LNCaP clone FGC (cell line): ENCODE data around the gene NOM1.

Experiments
- DNase-seq: peaks from one replicate; pipeline ENCODE4 v3.0.0-alpha.2; 2011; ENCODE audit warnings: low read depth
- H3K4me3 ChIP-seq: 2 replicates; pipeline ENCODE4 v1.5.1; 2011; ENCODE audit warnings: mild to moderate bottlenecking, low read depth, low read length, control low read depth
- TF ChIP-seq, protein P1 (sequence below): IDR thresholded peaks from 2 replicates; pipeline ENCODE4 v1.5.1; 2012; ENCODE audit warnings: mild to moderate bottlenecking; ENCODE audit not compliant: control insufficient read depth, insufficient read depth; ENCODE audit errors: extremely low read depth

NOM1 gene

DNA sequence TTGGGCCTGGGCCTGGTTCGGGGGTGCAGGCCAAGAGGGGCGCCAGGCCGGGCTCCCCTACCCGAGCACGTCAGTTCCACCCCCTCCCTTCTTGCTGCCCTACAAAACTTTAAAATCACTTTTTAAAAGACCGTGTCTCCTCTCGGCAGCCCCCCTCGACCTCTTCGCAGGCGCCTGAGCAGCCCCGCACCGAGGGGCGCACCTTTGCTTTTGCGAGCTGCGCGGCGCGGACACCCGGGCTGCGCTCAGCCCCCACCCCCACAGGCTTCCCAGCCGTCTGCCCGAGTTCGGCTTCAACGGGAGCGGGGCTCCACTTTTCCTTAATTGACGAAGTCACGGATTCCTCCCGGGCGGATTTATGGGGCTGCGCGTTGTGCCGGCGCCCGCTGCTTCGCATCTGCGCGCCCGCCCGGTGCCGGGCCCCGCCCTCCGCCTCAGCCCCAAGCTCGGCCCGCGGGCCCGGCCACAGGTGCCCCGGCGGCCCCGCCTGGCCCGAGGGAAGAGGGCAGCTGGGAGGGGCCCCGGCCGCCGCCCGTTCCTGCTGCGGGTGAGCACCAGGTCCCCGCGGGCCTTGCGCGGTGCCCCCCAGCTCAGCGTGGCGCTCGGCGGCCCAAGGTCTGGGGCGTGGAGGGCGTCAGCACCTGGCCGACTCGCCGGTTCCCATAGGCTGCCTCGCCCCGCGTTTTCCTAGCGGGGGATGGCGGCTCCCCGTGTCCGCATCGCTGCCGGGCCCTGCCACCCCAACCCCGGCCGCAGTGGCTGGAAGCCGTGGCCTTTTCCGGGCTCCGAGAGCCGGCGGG, 71.8 kb downstream of the NOM1 start:
- H3K4me3 ChIP-seq: no peak overlapping the region
- no peak for DNase-seq
- TF ChIP-seq, protein P1, sequence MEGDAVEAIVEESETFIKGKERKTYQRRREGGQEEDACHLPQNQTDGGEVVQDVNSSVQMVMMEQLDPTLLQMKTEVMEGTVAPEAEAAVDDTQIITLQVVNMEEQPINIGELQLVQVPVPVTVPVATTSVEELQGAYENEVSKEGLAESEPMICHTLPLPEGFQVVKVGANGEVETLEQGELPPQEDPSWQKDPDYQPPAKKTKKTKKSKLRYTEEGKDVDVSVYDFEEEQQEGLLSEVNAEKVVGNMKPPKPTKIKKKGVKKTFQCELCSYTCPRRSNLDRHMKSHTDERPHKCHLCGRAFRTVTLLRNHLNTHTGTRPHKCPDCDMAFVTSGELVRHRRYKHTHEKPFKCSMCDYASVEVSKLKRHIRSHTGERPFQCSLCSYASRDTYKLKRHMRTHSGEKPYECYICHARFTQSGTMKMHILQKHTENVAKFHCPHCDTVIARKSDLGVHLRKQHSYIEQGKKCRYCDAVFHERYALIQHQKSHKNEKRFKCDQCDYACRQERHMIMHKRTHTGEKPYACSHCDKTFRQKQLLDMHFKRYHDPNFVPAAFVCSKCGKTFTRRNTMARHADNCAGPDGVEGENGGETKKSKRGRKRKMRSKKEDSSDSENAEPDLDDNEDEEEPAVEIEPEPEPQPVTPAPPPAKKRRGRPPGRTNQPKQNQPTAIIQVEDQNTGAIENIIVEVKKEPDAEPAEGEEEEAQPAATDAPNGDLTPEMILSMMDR: no peak

DNA sequence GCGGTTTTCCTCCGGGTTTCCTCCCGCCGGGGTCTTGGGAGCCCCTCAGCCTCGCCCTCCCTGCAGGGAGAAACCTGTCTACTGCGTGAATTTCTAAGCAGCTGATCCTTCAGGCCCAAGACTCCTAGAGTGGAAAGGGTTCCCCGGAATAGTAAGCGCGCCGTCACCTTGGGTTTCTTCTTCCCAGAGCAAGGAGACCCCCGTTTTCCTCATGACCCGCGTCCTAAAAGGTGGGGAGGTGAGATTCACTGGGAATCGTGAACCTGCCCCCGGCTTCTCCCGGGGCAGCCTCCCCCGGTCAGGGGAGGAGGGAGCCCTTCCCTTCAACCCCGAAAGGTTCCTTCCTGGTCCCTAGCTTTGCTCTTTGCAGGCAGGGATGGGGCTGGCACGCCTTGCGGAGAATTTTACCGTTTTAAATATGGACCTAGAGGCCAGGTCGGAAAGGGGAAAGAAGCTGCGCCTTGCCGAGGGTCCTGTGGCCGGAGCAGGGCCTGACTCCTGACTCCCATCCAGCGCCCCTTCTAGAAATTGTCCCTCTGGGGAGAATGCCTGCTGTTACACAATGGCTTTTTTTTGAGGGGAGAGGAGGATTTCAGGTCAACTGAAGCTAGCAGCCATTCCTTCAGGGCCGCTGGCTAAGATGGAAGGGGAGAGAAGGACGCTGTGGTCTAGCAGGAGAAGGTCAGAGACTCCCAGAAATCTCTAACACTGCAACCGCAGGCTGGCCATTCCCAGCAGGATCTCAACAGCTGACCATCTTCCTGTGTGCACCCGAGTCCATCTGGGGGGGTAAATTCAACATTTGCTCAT, 72.6 kb downstream of the NOM1 start:
- DNase-seq: no peak
- TF ChIP-seq, protein P1: no peak
- H3K4me3 ChIP-seq: no peak overlapping the region
